B cell (primary cell): ENCODE results near the gene MDP1. TPM values are rescaled to one million over a fixed set of nuclear protein-coding genes. Genes with fewer than 3 reads are reported as not detected.
A peak's percentile ranks its signal among the peaks of the same experiment; 100 is the strongest.

Experiments used
- ATAC-seq: fragments of 200-7000 bp; cut with Tn5 transposase; one replicate; pipeline ENCODE4 v1.10.0; 2021; ENCODE audit warnings: low read depth, mild to moderate bottlenecking, moderate number of reproducible peaks, moderate library complexity
- CTCF ChIA-PET: fragments of 350-600 bp; sonication (Branson Sonifier 250); formaldehyde crosslinking; loops from one replicate; lab custom pipeline; 2021; ENCODE audit warnings: antibody characterized with exemption, inconsistent platforms; lab: Charles Lee
- POLR2A ChIA-PET: fragments of 350-600 bp; sonication (Branson Sonifier 250); formaldehyde crosslinking; loops from one replicate; lab custom pipeline; 2021; ENCODE audit warnings: antibody characterized with exemption; lab: Charles Lee
- DNase-seq: peaks from one replicate; pipeline ENCODE4 v3.0.0; 2013
- H2AFZ ChIP-seq: 2 replicates; pipeline ENCODE4 v1.6.1; 2012; ENCODE audit warnings: mild to moderate bottlenecking, low read depth, low read length; ENCODE audit not compliant: insufficient read depth, poor library complexity, severe bottlenecking
- H3K27ac ChIP-seq, 2 donors: 1 replicate in 1 of 2; 2 replicates in 1 of 2; pipeline ENCODE4 v1.5.1; 2012 to 2013; ENCODE audit warnings: low read length in 2 of 2, mild to moderate bottlenecking in 2 of 2, moderate library complexity in 1 of 2
- H3K27me3 ChIP-seq, 4 experiments: fragments of 200-600 bp in 1 of 4; sonication (generic) in 1 of 4; replicated peaks in 1 of 4; 1 replicate in 2 of 4; 2 replicates in 2 of 4; pipeline versions ENCODE4 v1.6.1 to v1.7.0; 2013 to 2016; ENCODE audit warnings: low read length in 3 of 4, mild to moderate bottlenecking in 2 of 4, mixed read lengths in 1 of 4, moderate library complexity in 1 of 4; ENCODE audit not compliant: insufficient read depth in 4 of 4, control insufficient read depth in 3 of 4; ENCODE audit errors: control extremely low read depth in 1 of 4
- H3K36me3 ChIP-seq, 2 experiments: replicated peaks in 1 of 2; 1 replicate in 1 of 2; 2 replicates in 1 of 2; pipeline versions ENCODE4 v1.6.1 to v1.7.1; 2013; ENCODE audit warnings: low read length in 1 of 2; ENCODE audit not compliant: insufficient read depth in 2 of 2, control insufficient read depth in 1 of 2; ENCODE audit errors: control extremely low read depth in 1 of 2, extremely low read depth in 1 of 2
- H3K4me1 ChIP-seq, 2 donors: fragments of 200-600 bp in 1 of 2; sonication (generic) in 1 of 2; 1 replicate in 1 of 2; 2 replicates in 1 of 2; pipeline versions ENCODE4 v1.5.1 to v1.6.1; 2013 to 2017; ENCODE audit warnings: low read length in 2 of 2; ENCODE audit not compliant: control insufficient read depth in 2 of 2, insufficient read depth in 2 of 2
- H3K4me2 ChIP-seq: replicated peaks from 2 replicates; pipeline ENCODE3; 2012; ENCODE audit warnings: mild to moderate bottlenecking, low read depth, low read length; ENCODE audit not compliant: poor library complexity, severe bottlenecking
- H3K4me3 ChIP-seq, 5 experiments: fragments of 200-600 bp in 1 of 5; sonication (generic) in 1 of 5; 1 replicate in 3 of 5; 2 replicates in 2 of 5; pipeline versions ENCODE4 v1.5.1 to v1.7.0; 2011 to 2016; ENCODE audit warnings: low read length in 4 of 5, mild to moderate bottlenecking in 4 of 5, low read depth in 2 of 5, control low read depth in 1 of 5, moderate library complexity in 1 of 5; ENCODE audit not compliant: insufficient read depth in 1 of 5; ENCODE audit errors: control extremely low read depth in 1 of 5, extremely low read depth in 1 of 5
- H3K79me2 ChIP-seq: fragments of 200-600 bp; sonication (generic); one replicate; pipeline ENCODE4 v1.6.0; 2016; ENCODE audit warnings: low read length; ENCODE audit not compliant: control insufficient read depth, insufficient read depth
- H3K9ac ChIP-seq: fragments of 200-600 bp; sonication (generic); 2 replicates; pipeline ENCODE4 v1.6.1; 2017; ENCODE audit warnings: mild to moderate bottlenecking, low read length, moderate library complexity
- H3K9me3 ChIP-seq, 3 donors: one replicate each; pipeline versions ENCODE4 v1.6.1 to v1.7.1; 2013; ENCODE audit warnings: low read length in 2 of 3; ENCODE audit not compliant: control insufficient read depth in 2 of 3, insufficient read depth in 1 of 3; ENCODE audit errors: control extremely low read depth in 1 of 3
- H4K20me1 ChIP-seq: 2 replicates; pipeline ENCODE4 v1.6.0; 2012; ENCODE audit warnings: mild to moderate bottlenecking, low read length; ENCODE audit not compliant: insufficient read depth, control insufficient read depth, poor library complexity, severe bottlenecking
- H3K27ac Mint-ChIP-seq: one replicate; pipeline ENCODE4 v1.8.0; 2021; ENCODE audit warnings: mixed read lengths
- H3K27me3 Mint-ChIP-seq: one replicate; pipeline ENCODE4 v1.8.0; 2021; ENCODE audit warnings: mixed read lengths
- H3K4me1 Mint-ChIP-seq: one replicate; pipeline ENCODE4 v1.8.0; 2021; ENCODE audit warnings: mixed read lengths
- H3K4me3 Mint-ChIP-seq: one replicate; pipeline ENCODE4 v1.8.0; 2021; ENCODE audit warnings: mixed read lengths
- H3K9me3 Mint-ChIP-seq: one replicate; pipeline ENCODE4 v1.8.0; 2022; ENCODE audit warnings: mixed read lengths; ENCODE audit not compliant: insufficient read depth
- EZH2 ChIP-seq: IDR thresholded peaks from 2 replicates; pipeline ENCODE4 v1.6.1; 2012; ENCODE audit warnings: borderline replicate concordance, low read depth, mild to moderate bottlenecking, moderate library complexity, low read length; ENCODE audit not compliant: insufficient read depth, poor library complexity, severe bottlenecking
- WGBS: methylation state at CpG from one replicate; pipeline ENCODE4 v1.1.5; 2013; ENCODE audit warnings: missing lambda C conversion rate; ENCODE audit not compliant: insufficient coverage; 5-methylcytosine and 5-hydroxymethylcytosine counted together
- intact Hi-C: fragments of 100-400 bp; cut with micrococcal nuclease; formaldehyde crosslinking; loops from one replicate; pipeline ENCODE4 v1.10.0; 2022
- polyA plus RNA-seq: library from polyadenylated mRNA; depleted of rRNA; stranded (reverse); fragments of >200 nt; gene quantifications from 2 replicates; pipeline ENCODE4 v1.2.3, GENCODE V29; 2012
- total RNA-seq, 2 donors: library from RNA; stranded (reverse); fragments of 120-200 nt in 1 of 2; gene quantifications; 1 replicate in 1 of 2; 2 replicates in 1 of 2; pipeline versions ENCODE4 v1.2.3 to v1.2.4, GENCODE V29; 2013 to 2022
- TF ChIP-seq, protein P1 (sequence below): fragments of 200-600 bp; IDR thresholded peaks from one replicate; pipeline ENCODE4 v1.8.0; 2022; ENCODE audit warnings: antibody characterized with exemption, mild to moderate bottlenecking

MDP1 gene
- total and polyA plus RNA-seq, 2 donors (not counting 1 experiment from before 2014, with no cell fraction given): 11.3 to 28.1 TPM

DNA sequence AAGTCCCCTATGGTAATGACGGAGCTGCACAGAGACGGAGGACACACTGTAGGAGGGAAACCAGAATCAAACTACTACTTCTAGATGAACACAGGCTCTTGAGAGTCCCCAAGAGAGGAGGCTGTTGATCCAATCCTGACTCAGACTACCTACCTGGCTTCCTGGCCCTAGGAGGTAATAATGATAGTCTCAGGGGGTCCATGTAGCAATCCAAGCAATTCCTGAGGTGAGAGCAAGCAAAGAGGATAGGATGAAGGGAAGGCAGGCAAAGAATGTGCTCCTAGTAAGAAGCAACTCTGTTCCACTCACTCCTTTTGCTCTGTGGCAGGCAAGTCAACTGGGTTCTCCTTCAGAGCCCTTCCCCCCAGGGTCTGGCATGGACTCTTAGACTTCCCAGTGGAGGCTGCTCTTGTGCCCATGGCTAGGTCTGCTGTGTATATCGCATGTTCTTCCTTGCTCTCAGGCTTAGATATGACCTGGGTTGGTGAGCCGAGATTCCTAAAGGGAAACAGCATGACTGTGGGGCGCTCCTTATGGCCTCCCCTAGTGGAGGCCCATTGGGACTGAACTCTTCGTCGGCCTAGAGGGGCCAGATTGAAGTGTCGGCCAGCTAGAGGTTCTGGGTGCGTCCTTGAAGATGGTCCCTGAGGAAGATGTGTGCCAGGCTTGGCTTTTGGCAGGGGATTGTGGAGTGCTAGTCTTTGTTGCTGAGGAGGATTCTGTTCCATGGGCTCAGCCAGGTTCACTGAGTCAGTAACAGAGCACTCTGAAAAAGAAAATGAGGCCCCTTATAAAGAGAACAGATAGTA, 24.4 kb upstream of the MDP1 start:
- ChIA-PET POLR2A (interaction anchor here (3.7 kb wide), 1 partner anchor 58 kb away, joined by 47 read pairs; the partner anchor contains the start of genes DHRS1 and NOP9), CTCF (interaction anchor here (1.1 to 8.8 kb wide), 4 partner anchors 34 to 103 kb away, joined by 3 to 254 read pairs (median 24); partner anchors contain the start of genes DHRS1 and NOP9)
- Mint-ChIP-seq H3K4me1 (peaks cover 71% of the 10 kb centered on the region), H3K9me3 (no peaks in the 10 kb centered on the region), H3K27ac (peak overlapping the region; percentile 68), H3K4me3 (peak overlapping the region; percentile 98), H3K27me3 (no peaks in the 10 kb centered on the region)
- Histone ChIP-seq H3K36me3 (peaks cover 2 to 57% of the 10 kb centered on the region in 2 experiments), H3K4me3 (no peak overlapping the region), H3K27ac (peak overlapping the region in 1 of 2 donors; percentile 44), H3K9ac (no peak overlapping the region), H3K4me2 (peak overlapping the region; percentile 94), H2AFZ (no peak overlapping the region), H3K9me3 (no peaks in the 10 kb centered on the region), H3K4me1 (peaks cover 43 to 44% of the 10 kb centered on the region in 2 donors), H3K79me2 (peaks cover 43% of the 10 kb centered on the region), H3K27me3 (no peaks in the 10 kb centered on the region), H4K20me1 (peaks cover 49% of the 10 kb centered on the region)
- 98% methylated on average over 7 of the region's 9 CpGs for WGBS
- intact Hi-C loops: loop anchor here (10.0 kb wide), 1 partner anchor 226 kb away; no protein-coding TSS in a partner anchor
- no peak for ATAC-seq
- no peak for DNase-seq
- no peak for TF ChIP-seq EZH2
- TF ChIP-seq, protein P1, sequence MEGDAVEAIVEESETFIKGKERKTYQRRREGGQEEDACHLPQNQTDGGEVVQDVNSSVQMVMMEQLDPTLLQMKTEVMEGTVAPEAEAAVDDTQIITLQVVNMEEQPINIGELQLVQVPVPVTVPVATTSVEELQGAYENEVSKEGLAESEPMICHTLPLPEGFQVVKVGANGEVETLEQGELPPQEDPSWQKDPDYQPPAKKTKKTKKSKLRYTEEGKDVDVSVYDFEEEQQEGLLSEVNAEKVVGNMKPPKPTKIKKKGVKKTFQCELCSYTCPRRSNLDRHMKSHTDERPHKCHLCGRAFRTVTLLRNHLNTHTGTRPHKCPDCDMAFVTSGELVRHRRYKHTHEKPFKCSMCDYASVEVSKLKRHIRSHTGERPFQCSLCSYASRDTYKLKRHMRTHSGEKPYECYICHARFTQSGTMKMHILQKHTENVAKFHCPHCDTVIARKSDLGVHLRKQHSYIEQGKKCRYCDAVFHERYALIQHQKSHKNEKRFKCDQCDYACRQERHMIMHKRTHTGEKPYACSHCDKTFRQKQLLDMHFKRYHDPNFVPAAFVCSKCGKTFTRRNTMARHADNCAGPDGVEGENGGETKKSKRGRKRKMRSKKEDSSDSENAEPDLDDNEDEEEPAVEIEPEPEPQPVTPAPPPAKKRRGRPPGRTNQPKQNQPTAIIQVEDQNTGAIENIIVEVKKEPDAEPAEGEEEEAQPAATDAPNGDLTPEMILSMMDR: no peak
